Measurements from ENCODE around the gene DYNLL1. TPM values are rescaled to one million over a fixed set of nuclear protein-coding genes. Genes with fewer than 3 reads are reported as not detected.
"Not testable (repeated sequence)": the region's sequence is repeated elsewhere in the genome, so short reads cannot be mapped to it uniquely, and the experiment has no call there.

DYNLL1 gene
- total RNA-seq (2014; rRNA removed; shearing (Covaris generic); ENCODE audit: low replicate concordance), result 551 and 600 TPM in 2 replicates

GRCh38 chr12:120495731-120496412, at the start of gene DYNLL1:
TSS of gene DYNLL1 (plus strand) at chr12:120496113. CDS start at chr12:120496422, 309 bp downstream.
- DNase-seq (ENCODE audit: low read depth), result peak; percentile 92
- in situ Hi-C loops (cut with HindIII; ENCODE audit: low pct_unique_long_range_greater_than_20kb, low sequenced_read_pairs), result no loop called here

- DNase-seq (ENCODE audit: low read depth); in situ Hi-C loops (cut with HindIII; ENCODE audit: low pct_unique_long_range_greater_than_20kb, low sequenced_read_pairs): not testable (repeated sequence)
These were observed 49.1 kb upstream of the DYNLL1 start for GRCh38 chr12:120446844-120447178.

- no peak for DNase-seq (ENCODE audit: low read depth)
- in situ Hi-C loops (cut with HindIII; ENCODE audit: low pct_unique_long_range_greater_than_20kb, low sequenced_read_pairs), result no loop called here
These were observed 47.9 kb upstream of the DYNLL1 start for GRCh38 chr12:120447992-120448391.

GRCh38 chr12:120452524-120452923, 43.4 kb upstream of the DYNLL1 start:
- in situ Hi-C loops (cut with HindIII; ENCODE audit: low pct_unique_long_range_greater_than_20kb, low sequenced_read_pairs); DNase-seq (ENCODE audit: low read depth): not testable (repeated sequence)

GRCh38 chr12:120453060-120453750, 42.7 kb upstream of the DYNLL1 start:
- no peak for DNase-seq (ENCODE audit: low read depth)
- in situ Hi-C loops (cut with HindIII; ENCODE audit: low pct_unique_long_range_greater_than_20kb, low sequenced_read_pairs), result no loop called here

- DNase-seq (ENCODE audit: low read depth), result no peak
- in situ Hi-C loops (cut with HindIII; ENCODE audit: low pct_unique_long_range_greater_than_20kb, low sequenced_read_pairs), result no loop called here
These were observed 41.9 kb upstream of the DYNLL1 start for GRCh38 chr12:120453977-120454376.

- DNase-seq (ENCODE audit: low read depth), result no peak
- in situ Hi-C loops (cut with HindIII; ENCODE audit: low pct_unique_long_range_greater_than_20kb, low sequenced_read_pairs), result no loop called here
These were observed 40.6 kb upstream of the DYNLL1 start for GRCh38 chr12:120455302-120455701.

- in situ Hi-C loops (cut with HindIII; ENCODE audit: low pct_unique_long_range_greater_than_20kb, low sequenced_read_pairs), result no loop called here
- DNase-seq (ENCODE audit: low read depth), result no peak
These were observed 38.8 kb upstream of the DYNLL1 start for GRCh38 chr12:120457133-120457532.

GRCh38 chr12:120460157-120460556, 35.8 kb upstream of the DYNLL1 start:
- DNase-seq (ENCODE audit: low read depth), result no peak
- in situ Hi-C loops (cut with HindIII; ENCODE audit: low pct_unique_long_range_greater_than_20kb, low sequenced_read_pairs), result no loop called here

GRCh38 chr12:120462099-120462640, 33.7 kb upstream of the DYNLL1 start:
- no peak for DNase-seq (ENCODE audit: low read depth)
- in situ Hi-C loops (cut with HindIII; ENCODE audit: low pct_unique_long_range_greater_than_20kb, low sequenced_read_pairs), result no loop called here

- in situ Hi-C loops (cut with HindIII; ENCODE audit: low pct_unique_long_range_greater_than_20kb, low sequenced_read_pairs), result no loop called here
- no peak for DNase-seq (ENCODE audit: low read depth)
These were observed 32.2 kb upstream of the DYNLL1 start for GRCh38 chr12:120463712-120464111.

GRCh38 chr12:120465756-120466155, 30.2 kb upstream of the DYNLL1 start:
- DNase-seq (ENCODE audit: low read depth), result no peak
- in situ Hi-C loops (cut with HindIII; ENCODE audit: low pct_unique_long_range_greater_than_20kb, low sequenced_read_pairs), result no loop called here

- peak; percentile 31 for DNase-seq (ENCODE audit: low read depth)
- in situ Hi-C loops (cut with HindIII; ENCODE audit: low pct_unique_long_range_greater_than_20kb, low sequenced_read_pairs), result no loop called here
These were observed 29.2 kb upstream of the DYNLL1 start for GRCh38 chr12:120466560-120467315.

GRCh38 chr12:120467439-120467838, 28.5 kb upstream of the DYNLL1 start:
- DNase-seq (ENCODE audit: low read depth), result no peak
- in situ Hi-C loops (cut with HindIII; ENCODE audit: low pct_unique_long_range_greater_than_20kb, low sequenced_read_pairs), result no loop called here

- in situ Hi-C loops (cut with HindIII; ENCODE audit: low pct_unique_long_range_greater_than_20kb, low sequenced_read_pairs), result no loop called here
- peak; percentile 41 for DNase-seq (ENCODE audit: low read depth)
These were observed 27.5 kb upstream of the DYNLL1 start for GRCh38 chr12:120468325-120468820.

GRCh38 chr12:120468821-120469449, 27.0 kb upstream of the DYNLL1 start:
- DNase-seq (ENCODE audit: low read depth), result no peak
- in situ Hi-C loops (cut with HindIII; ENCODE audit: low pct_unique_long_range_greater_than_20kb, low sequenced_read_pairs), result no loop called here

GRCh38 chr12:120469450-120470149, 26.3 kb upstream of the DYNLL1 start, which contains the start of gene SRSF9:
TSS of gene SRSF9 (minus strand) at chr12:120469748. CDS start at chr12:120469609, 139 bp downstream.
- in situ Hi-C loops (cut with HindIII; ENCODE audit: low pct_unique_long_range_greater_than_20kb, low sequenced_read_pairs), result no loop called here
- DNase-seq (ENCODE audit: low read depth), result peak; percentile 93
